Cardiac muscle cell (in vitro differentiated cells and primary cell): ENCODE data around the gene RTP3. TPM values are rescaled to one million over a fixed set of nuclear protein-coding genes. Genes with fewer than 3 reads are reported as not detected.

Experiments used
- DNase-seq, 2 donors: peaks; one replicate each; pipeline versions ENCODE4 v3.0.0 to v3.0.0-alpha.2; 2010 to 2017; ENCODE audit warnings: low read depth in 1 of 2, low spot score in 1 of 2
- H3K27ac ChIP-seq: fragments of 200-600 bp; sonication (generic); 2 replicates; pipeline ENCODE4 v1.5.1; 2016
- H3K27me3 ChIP-seq: fragments of 200-600 bp; sonication (generic); 2 replicates; pipeline ENCODE4 v1.6.0; 2016; ENCODE audit warnings: control low read depth
- H3K36me3 ChIP-seq: fragments of 200-600 bp; sonication (generic); 2 replicates; pipeline ENCODE4 v1.5.1; 2016; ENCODE audit warnings: control low read depth
- H3K4me1 ChIP-seq: fragments of 200-600 bp; sonication (generic); 2 replicates; pipeline ENCODE4 v1.8.1; 2017; ENCODE audit warnings: low read depth, mild to moderate bottlenecking, mixed run types
- H3K4me3 ChIP-seq: fragments of 200-600 bp; sonication (generic); 2 replicates; pipeline ENCODE4 v1.5.1; 2016; ENCODE audit warnings: mild to moderate bottlenecking
- H3K9me3 ChIP-seq: fragments of 200-600 bp; sonication (generic); 2 replicates; pipeline ENCODE4 v1.5.1; 2017; ENCODE audit warnings: low read depth, mild to moderate bottlenecking, control low read depth
- CTCF ChIP-seq: IDR thresholded peaks from 2 replicates; pipeline ENCODE4 v1.5.1; 2012; ENCODE audit warnings: low read depth, mild to moderate bottlenecking, low read length
- polyA plus RNA-seq: library from polyadenylated mRNA; unstranded; fragments of >200 nt; fragmentation: Nextera tagmentation; extraction: Ambion mirVana; gene quantifications from 2 replicates; pipeline ENCODE4 v1.2.1, GENCODE V29; 2016
- total RNA-seq: library from RNA; depleted of rRNA; stranded (reverse); fragments of >200 nt; gene quantifications from 2 replicates; pipeline ENCODE4 v1.2.3, GENCODE V29; 2016

The RTP3 gene
- total and polyA plus RNA-seq, 2 experiments from 2014 or later = not detected

- Histone ChIP-seq H3K36me3 (no peaks in the 10 kb centered on the region), H3K27ac (no peak overlapping the region), H3K4me3 (no peak overlapping the region), H3K27me3 (peaks cover 10% of the 10 kb centered on the region), H3K9me3 (no peaks in the 10 kb centered on the region), H3K4me1 (peaks cover 4% of the 10 kb centered on the region)
- TF ChIP-seq CTCF = no peak
- DNase-seq = no peak
Observed at GRCh38 chr3:46489381-46489780, 8.4 kb upstream of the RTP3 start.

- H3K4me3 ChIP-seq = no peak overlapping the region
- H3K27ac ChIP-seq = no peak overlapping the region
- no peak for TF ChIP-seq CTCF
- no peaks in the 10 kb centered on the region for H3K36me3 ChIP-seq
- H3K9me3 ChIP-seq = no peaks in the 10 kb centered on the region
- H3K4me1 ChIP-seq = peaks cover 4% of the 10 kb centered on the region
- peak in 1 of 2 donors; percentile 16 for DNase-seq
- H3K27me3 ChIP-seq = peaks cover 10% of the 10 kb centered on the region
Observed at GRCh38 chr3:46489875-46490274, 7.9 kb upstream of the RTP3 start.

GRCh38 chr3:46490338-46491084, 7.3 kb upstream of the RTP3 start:
- H3K36me3 ChIP-seq = no peaks in the 10 kb centered on the region
- peaks cover 10% of the 10 kb centered on the region for H3K27me3 ChIP-seq
- no peak for TF ChIP-seq CTCF
- DNase-seq = peak in 1 of 2 donors; percentile 7
- H3K27ac ChIP-seq = no peak overlapping the region
- no peaks in the 10 kb centered on the region for H3K9me3 ChIP-seq
- H3K4me3 ChIP-seq = no peak overlapping the region
- peaks cover under 1% of the 10 kb centered on the region for H3K4me1 ChIP-seq

- Histone ChIP-seq H3K4me3 (no peak overlapping the region), H3K9me3 (no peaks in the 10 kb centered on the region)
Observed at GRCh38 chr3:46491089-46492070, 6.4 kb upstream of the RTP3 start.

More at GRCh38 chr3:46491089-46492070, 6.4 kb upstream of the RTP3 start:
- peak in 1 of 2 donors; percentile 5 for DNase-seq
- peaks cover 10% of the 10 kb centered on the region for H3K27me3 ChIP-seq
- no peak overlapping the region for H3K27ac ChIP-seq
- peaks cover 3% of the 10 kb centered on the region for H3K4me1 ChIP-seq
- no peak for TF ChIP-seq CTCF
- H3K36me3 ChIP-seq = no peaks in the 10 kb centered on the region
